B cell (primary cell): ENCODE measurements around the gene ST13. TPM values are rescaled to one million over a fixed set of nuclear protein-coding genes. Genes with fewer than 3 reads are reported as not detected.
A peak's percentile ranks its signal among the peaks of the same experiment; 100 is the strongest.

Source experiments
- ATAC-seq: fragments of 200-7000 bp; cut with Tn5 transposase; one replicate; pipeline ENCODE4 v1.10.0; 2021; ENCODE audit warnings: low read depth, mild to moderate bottlenecking, moderate number of reproducible peaks, moderate library complexity
- CTCF ChIA-PET: fragments of 350-600 bp; sonication (Branson Sonifier 250); formaldehyde crosslinking; loops from one replicate; lab custom pipeline; 2021; ENCODE audit warnings: antibody characterized with exemption, inconsistent platforms; lab: Charles Lee
- POLR2A ChIA-PET: fragments of 350-600 bp; sonication (Branson Sonifier 250); formaldehyde crosslinking; loops from one replicate; lab custom pipeline; 2021; ENCODE audit warnings: antibody characterized with exemption; lab: Charles Lee
- DNase-seq: peaks from one replicate; pipeline ENCODE4 v3.0.0; 2013
- H2AFZ ChIP-seq: 2 replicates; pipeline ENCODE4 v1.6.1; 2012; ENCODE audit warnings: mild to moderate bottlenecking, low read depth, low read length; ENCODE audit not compliant: insufficient read depth, poor library complexity, severe bottlenecking
- H3K27ac ChIP-seq, 2 donors: 1 replicate in 1 of 2; 2 replicates in 1 of 2; pipeline ENCODE4 v1.5.1; 2012 to 2013; ENCODE audit warnings: low read length in 2 of 2, mild to moderate bottlenecking in 2 of 2, moderate library complexity in 1 of 2
- H3K27me3 ChIP-seq, 4 experiments: fragments of 200-600 bp in 1 of 4; sonication (generic) in 1 of 4; replicated peaks in 1 of 4; 1 replicate in 2 of 4; 2 replicates in 2 of 4; pipeline versions ENCODE4 v1.6.1 to v1.7.0; 2013 to 2016; ENCODE audit warnings: low read length in 3 of 4, mild to moderate bottlenecking in 2 of 4, mixed read lengths in 1 of 4, moderate library complexity in 1 of 4; ENCODE audit not compliant: insufficient read depth in 4 of 4, control insufficient read depth in 3 of 4; ENCODE audit errors: control extremely low read depth in 1 of 4
- H3K36me3 ChIP-seq, 2 experiments: replicated peaks in 1 of 2; 1 replicate in 1 of 2; 2 replicates in 1 of 2; pipeline versions ENCODE4 v1.6.1 to v1.7.1; 2013; ENCODE audit warnings: low read length in 1 of 2; ENCODE audit not compliant: insufficient read depth in 2 of 2, control insufficient read depth in 1 of 2; ENCODE audit errors: control extremely low read depth in 1 of 2, extremely low read depth in 1 of 2
- H3K4me1 ChIP-seq, 2 donors: fragments of 200-600 bp in 1 of 2; sonication (generic) in 1 of 2; 1 replicate in 1 of 2; 2 replicates in 1 of 2; pipeline versions ENCODE4 v1.5.1 to v1.6.1; 2013 to 2017; ENCODE audit warnings: low read length in 2 of 2; ENCODE audit not compliant: control insufficient read depth in 2 of 2, insufficient read depth in 2 of 2
- H3K4me2 ChIP-seq: replicated peaks from 2 replicates; pipeline ENCODE3; 2012; ENCODE audit warnings: mild to moderate bottlenecking, low read depth, low read length; ENCODE audit not compliant: poor library complexity, severe bottlenecking
- H3K4me3 ChIP-seq, 5 experiments: fragments of 200-600 bp in 1 of 5; sonication (generic) in 1 of 5; 1 replicate in 3 of 5; 2 replicates in 2 of 5; pipeline versions ENCODE4 v1.5.1 to v1.7.0; 2011 to 2016; ENCODE audit warnings: low read length in 4 of 5, mild to moderate bottlenecking in 4 of 5, low read depth in 2 of 5, control low read depth in 1 of 5, moderate library complexity in 1 of 5; ENCODE audit not compliant: insufficient read depth in 1 of 5; ENCODE audit errors: control extremely low read depth in 1 of 5, extremely low read depth in 1 of 5
- H3K79me2 ChIP-seq: fragments of 200-600 bp; sonication (generic); one replicate; pipeline ENCODE4 v1.6.0; 2016; ENCODE audit warnings: low read length; ENCODE audit not compliant: control insufficient read depth, insufficient read depth
- H3K9ac ChIP-seq: fragments of 200-600 bp; sonication (generic); 2 replicates; pipeline ENCODE4 v1.6.1; 2017; ENCODE audit warnings: mild to moderate bottlenecking, low read length, moderate library complexity
- H3K9me3 ChIP-seq, 3 donors: one replicate each; pipeline versions ENCODE4 v1.6.1 to v1.7.1; 2013; ENCODE audit warnings: low read length in 2 of 3; ENCODE audit not compliant: control insufficient read depth in 2 of 3, insufficient read depth in 1 of 3; ENCODE audit errors: control extremely low read depth in 1 of 3
- H4K20me1 ChIP-seq: 2 replicates; pipeline ENCODE4 v1.6.0; 2012; ENCODE audit warnings: mild to moderate bottlenecking, low read length; ENCODE audit not compliant: insufficient read depth, control insufficient read depth, poor library complexity, severe bottlenecking
- H3K27ac Mint-ChIP-seq: one replicate; pipeline ENCODE4 v1.8.0; 2021; ENCODE audit warnings: mixed read lengths
- H3K27me3 Mint-ChIP-seq: one replicate; pipeline ENCODE4 v1.8.0; 2021; ENCODE audit warnings: mixed read lengths
- H3K4me1 Mint-ChIP-seq: one replicate; pipeline ENCODE4 v1.8.0; 2021; ENCODE audit warnings: mixed read lengths
- H3K4me3 Mint-ChIP-seq: one replicate; pipeline ENCODE4 v1.8.0; 2021; ENCODE audit warnings: mixed read lengths
- H3K9me3 Mint-ChIP-seq: one replicate; pipeline ENCODE4 v1.8.0; 2022; ENCODE audit warnings: mixed read lengths; ENCODE audit not compliant: insufficient read depth
- CTCF ChIP-seq: fragments of 200-600 bp; IDR thresholded peaks from one replicate; pipeline ENCODE4 v1.8.0; 2022; ENCODE audit warnings: antibody characterized with exemption, mild to moderate bottlenecking
- EZH2 ChIP-seq: IDR thresholded peaks from 2 replicates; pipeline ENCODE4 v1.6.1; 2012; ENCODE audit warnings: borderline replicate concordance, low read depth, mild to moderate bottlenecking, moderate library complexity, low read length; ENCODE audit not compliant: insufficient read depth, poor library complexity, severe bottlenecking
- WGBS: methylation state at CpG from one replicate; pipeline ENCODE4 v1.1.5; 2013; ENCODE audit warnings: missing lambda C conversion rate; ENCODE audit not compliant: insufficient coverage; 5-methylcytosine and 5-hydroxymethylcytosine counted together
- intact Hi-C: fragments of 100-400 bp; cut with micrococcal nuclease; formaldehyde crosslinking; loops from one replicate; pipeline ENCODE4 v1.10.0; 2022
- polyA plus RNA-seq: library from polyadenylated mRNA; depleted of rRNA; stranded (reverse); fragments of >200 nt; gene quantifications from 2 replicates; pipeline ENCODE4 v1.2.3, GENCODE V29; 2012
- total RNA-seq, 2 donors: library from RNA; stranded (reverse); fragments of 120-200 nt in 1 of 2; gene quantifications; 1 replicate in 1 of 2; 2 replicates in 1 of 2; pipeline versions ENCODE4 v1.2.3 to v1.2.4, GENCODE V29; 2013 to 2022

The ST13 gene
- total and polyA plus RNA-seq, 2 donors (not counting 1 experiment from before 2014, with no cell fraction given) = 44.6 to 187 TPM

- H4K20me1 ChIP-seq = peaks cover 18% of the 10 kb centered on the region
- H3K4me2 ChIP-seq = peak overlapping the region; percentile 80
- Mint-ChIP-seq H3K27ac (peak overlapping the region; percentile 100), H3K9me3 (no peaks in the 10 kb centered on the region), H3K4me3 (peak overlapping the region; percentile 97), H3K4me1 (peaks cover 50% of the 10 kb centered on the region), H3K27me3 (no peaks in the 10 kb centered on the region)
- no peak for DNase-seq
- no peaks in the 10 kb centered on the region for H3K27me3 ChIP-seq
- peak overlapping the region; percentile 64 to 98 (median 94) for H3K4me3 ChIP-seq
- ChIA-PET CTCF (interaction anchor here (1.0 to 2.1 kb wide), 4 partner anchors 18 to 763 kb away, joined by 3 to 10 read pairs (median 4); no protein-coding TSS in a partner anchor), POLR2A (interaction anchor here (0.6 to 1.4 kb wide), 8 partner anchors 95 to 765 kb away, joined by 3 to 7 read pairs (median 5); partner anchors contain the start of genes DESI1, EP300, RBX1 and SGSM3)
- peaks cover 88% of the 10 kb centered on the region for H3K79me2 ChIP-seq
- H3K4me1 ChIP-seq = peaks cover 24 to 28% of the 10 kb centered on the region in 2 donors
- WGBS = 0% methylated on average over 22 of the region's 29 CpGs
- TF ChIP-seq CTCF (no peak), EZH2 (no peak)
- H3K9me3 ChIP-seq = no peaks in the 10 kb centered on the region
- ATAC-seq = peak; percentile 21
- H3K9ac ChIP-seq = peak overlapping the region; percentile 96
- peaks cover 0 to 3% of the 10 kb centered on the region in 2 experiments for H3K36me3 ChIP-seq
- peak overlapping the region; percentile 91 to 94 for H3K27ac ChIP-seq
- intact Hi-C loops = loop anchor here (1.0 to 10.0 kb wide), 8 partner anchors 37 to 589 kb away; partner anchors contain the start of genes MRTFA, RANGAP1, RBX1 and SLC25A17
- peak overlapping the region; percentile 85 for H2AFZ ChIP-seq
These were observed 393 bp downstream of the ST13 start for GRCh38 chr22:40855979-40856512.
